ENCODE measurements around the gene SEMA4G.

DNA sequence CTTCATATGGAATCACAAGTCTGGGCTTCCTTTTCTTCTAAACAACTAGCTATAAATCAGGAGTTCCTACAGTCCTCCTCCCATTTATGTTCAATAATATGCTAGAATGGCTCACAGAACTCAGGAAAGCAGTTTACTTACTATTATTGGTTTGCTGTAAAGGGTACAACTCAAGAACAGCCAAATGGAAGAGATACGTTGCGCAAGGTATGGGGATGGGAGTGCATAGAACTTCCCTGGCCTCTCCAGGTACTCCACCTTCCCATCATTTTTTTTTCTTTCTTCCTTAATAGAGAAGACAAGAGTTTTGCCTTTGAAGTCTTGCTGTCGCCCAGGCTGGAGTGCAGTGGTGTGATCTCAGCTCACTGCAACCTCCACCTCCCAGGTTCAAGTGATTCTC, 27.1 kb upstream of the SEMA4G start:
- TF ChIP-seq RFX5 (IDR thresholded peaks at IDR 0.05; ENCODE audit: low read depth, low read length): no peak
- TF ChIP-seq RAD21 (IDR thresholded peaks at IDR 0.05; ENCODE audit: low read length): no peak
- TF ChIP-seq, protein P1, sequence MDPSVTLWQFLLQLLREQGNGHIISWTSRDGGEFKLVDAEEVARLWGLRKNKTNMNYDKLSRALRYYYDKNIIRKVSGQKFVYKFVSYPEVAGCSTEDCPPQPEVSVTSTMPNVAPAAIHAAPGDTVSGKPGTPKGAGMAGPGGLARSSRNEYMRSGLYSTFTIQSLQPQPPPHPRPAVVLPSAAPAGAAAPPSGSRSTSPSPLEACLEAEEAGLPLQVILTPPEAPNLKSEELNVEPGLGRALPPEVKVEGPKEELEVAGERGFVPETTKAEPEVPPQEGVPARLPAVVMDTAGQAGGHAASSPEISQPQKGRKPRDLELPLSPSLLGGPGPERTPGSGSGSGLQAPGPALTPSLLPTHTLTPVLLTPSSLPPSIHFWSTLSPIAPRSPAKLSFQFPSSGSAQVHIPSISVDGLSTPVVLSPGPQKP (IDR thresholded peaks at IDR 0.05; ENCODE audit: borderline replicate concordance, low read depth, low read length): no peak
- no peak for TF ChIP-seq POLR2A (IDR thresholded peaks at IDR 0.05; ENCODE audit: low read depth, low read length)
- no peak for TF ChIP-seq CTCF (conservative IDR thresholded peaks at IDR 0.05; ENCODE audit: low read depth, low read length)
- TF ChIP-seq NFE2L2 (IDR thresholded peaks at IDR 0.05; ENCODE audit: low read depth, low read length): no peak
